ENCODE data around the gene C12orf75. TPM values are rescaled to one million over a fixed set of nuclear protein-coding genes. Genes with fewer than 3 reads are reported as not detected.
"Not testable (repeated sequence)": the region's sequence is repeated elsewhere in the genome, so short reads cannot be mapped to it uniquely, and the experiment has no call there.

The C12orf75 gene
- total and polyA plus RNA-seq, 2 donors (not counting 1 experiment from before 2014, with no cell fraction given) = 133 to 298 TPM

DNA sequence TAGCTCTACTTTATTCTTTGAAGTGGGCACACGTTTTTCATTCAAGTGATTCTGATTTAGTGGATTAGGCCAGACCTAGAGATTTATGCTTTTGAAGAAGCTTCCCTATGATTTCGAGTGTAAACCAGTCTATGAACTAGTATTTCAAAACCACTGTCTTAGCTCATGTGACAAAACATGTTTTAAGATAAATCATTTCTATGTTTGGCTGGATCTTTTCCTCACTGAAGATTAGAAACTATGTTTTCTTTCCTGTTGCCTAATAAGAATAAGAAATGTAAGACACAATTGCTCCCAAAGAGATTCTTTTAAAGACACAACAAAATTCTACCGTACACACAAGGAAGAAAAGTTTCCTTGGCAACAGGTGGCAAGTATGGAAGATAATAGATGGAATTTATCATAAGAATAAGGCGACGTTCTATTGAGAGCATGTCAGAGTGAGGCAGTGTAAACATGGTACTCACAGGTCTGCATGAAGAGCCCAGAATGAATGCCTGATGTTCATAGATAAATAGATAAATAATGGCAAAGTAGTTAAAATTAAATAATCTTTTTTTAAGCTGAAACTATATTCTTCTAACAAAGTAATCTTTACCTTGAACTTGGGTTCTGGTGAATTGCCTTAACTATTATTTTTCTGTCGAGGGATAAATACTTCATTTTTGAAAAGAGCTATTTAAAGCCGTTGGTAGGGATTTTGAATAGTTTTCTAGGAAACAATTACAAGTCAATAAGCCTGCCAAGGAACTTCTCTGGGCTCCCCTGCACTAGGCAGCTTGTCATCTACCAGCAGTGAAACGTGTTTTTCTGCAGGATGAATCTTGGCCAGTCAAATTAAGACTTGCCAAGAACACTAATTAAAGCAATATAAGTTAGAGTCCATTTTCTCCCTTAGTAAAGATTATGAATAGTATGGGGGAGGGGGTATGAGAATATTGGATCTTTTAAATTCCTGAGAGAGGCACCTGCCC is 34.1 kb upstream of the C12orf75 start:
- Histone ChIP-seq H4K20me1 (ENCODE audit: control insufficient read depth, extremely low read depth, insufficient read depth, low read length) (no peaks in the 10 kb centered on the region), H3K27me3 (ENCODE audit: control insufficient read depth, insufficient read depth, low read length) (no peaks in the 10 kb centered on the region), H3K79me2 (ENCODE audit: control insufficient read depth, insufficient read depth, low read length) (no peaks in the 10 kb centered on the region), H3K9ac (ENCODE audit: insufficient read depth, low read length) (no peak overlapping the region), H2AFZ (ENCODE audit: low read length) (no peak overlapping the region), H3K36me3 (ENCODE audit: control insufficient read depth, insufficient read depth, low read length) (no peaks in the 10 kb centered on the region), H3K9me3 (ENCODE audit: control insufficient read depth, insufficient read depth, low read depth, low read length) (no peaks in the 10 kb centered on the region), H3K4me2 (ENCODE audit: extremely low read depth, insufficient read depth, low read length) (no peak overlapping the region), H3K27ac (ENCODE audit: insufficient read depth, low read length) (no peak overlapping the region), H3K4me3 (replicated peaks in 1 of 4; ENCODE audit: control extremely low read depth in 1 of 4, insufficient read depth in 1 of 4, low read depth in 3 of 4, low read length in 4 of 4) (no peak overlapping the region), H3K4me1 (ENCODE audit: control insufficient read depth, extremely low read depth, insufficient read depth, low read length) (no peaks in the 10 kb centered on the region)
- peak in 1 of 2 donors; percentile 27 for DNase-seq (ENCODE audit: low read depth in 2 of 2)
- TF ChIP-seq, protein P1, sequence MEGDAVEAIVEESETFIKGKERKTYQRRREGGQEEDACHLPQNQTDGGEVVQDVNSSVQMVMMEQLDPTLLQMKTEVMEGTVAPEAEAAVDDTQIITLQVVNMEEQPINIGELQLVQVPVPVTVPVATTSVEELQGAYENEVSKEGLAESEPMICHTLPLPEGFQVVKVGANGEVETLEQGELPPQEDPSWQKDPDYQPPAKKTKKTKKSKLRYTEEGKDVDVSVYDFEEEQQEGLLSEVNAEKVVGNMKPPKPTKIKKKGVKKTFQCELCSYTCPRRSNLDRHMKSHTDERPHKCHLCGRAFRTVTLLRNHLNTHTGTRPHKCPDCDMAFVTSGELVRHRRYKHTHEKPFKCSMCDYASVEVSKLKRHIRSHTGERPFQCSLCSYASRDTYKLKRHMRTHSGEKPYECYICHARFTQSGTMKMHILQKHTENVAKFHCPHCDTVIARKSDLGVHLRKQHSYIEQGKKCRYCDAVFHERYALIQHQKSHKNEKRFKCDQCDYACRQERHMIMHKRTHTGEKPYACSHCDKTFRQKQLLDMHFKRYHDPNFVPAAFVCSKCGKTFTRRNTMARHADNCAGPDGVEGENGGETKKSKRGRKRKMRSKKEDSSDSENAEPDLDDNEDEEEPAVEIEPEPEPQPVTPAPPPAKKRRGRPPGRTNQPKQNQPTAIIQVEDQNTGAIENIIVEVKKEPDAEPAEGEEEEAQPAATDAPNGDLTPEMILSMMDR (conservative IDR thresholded peaks at IDR 0.05 in 1 of 2, IDR thresholded peaks at IDR 0.05 in 1 of 2; ENCODE audit: low read depth in 1 of 2, low read length in 2 of 2) = no peak
- no peak for TF ChIP-seq EZH2 (IDR thresholded peaks at IDR 0.05; ENCODE audit: low read length, missing control alignments)

DNA sequence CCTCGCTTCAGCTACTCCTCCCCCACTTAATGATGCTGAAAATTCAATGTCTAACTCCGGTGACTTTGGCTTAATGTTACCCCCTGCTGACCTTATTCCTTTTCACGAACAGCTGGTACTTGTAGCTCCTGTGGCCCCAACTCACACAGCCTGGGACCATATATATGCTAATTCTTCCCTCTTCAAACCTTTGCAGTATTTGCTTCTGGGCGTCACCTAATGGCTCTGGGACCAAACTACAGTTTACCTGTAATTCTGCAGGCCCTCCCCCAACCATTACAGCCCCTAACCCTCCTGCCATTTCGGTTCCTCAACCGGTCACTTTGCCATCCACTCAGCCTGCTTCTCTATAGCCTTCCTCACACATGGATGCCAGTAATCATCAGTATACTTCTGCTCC is 29.6 kb upstream of the C12orf75 start:
- no peak overlapping the region for H3K27ac ChIP-seq (ENCODE audit: insufficient read depth, low read length)
- H2AFZ ChIP-seq (ENCODE audit: low read length) = no peak overlapping the region
- H3K4me1 ChIP-seq (ENCODE audit: control insufficient read depth, extremely low read depth, insufficient read depth, low read length) = no peaks in the 10 kb centered on the region
- H3K4me2 ChIP-seq (ENCODE audit: extremely low read depth, insufficient read depth, low read length) = no peak overlapping the region
- no peaks in the 10 kb centered on the region for H3K79me2 ChIP-seq (ENCODE audit: control insufficient read depth, insufficient read depth, low read length)
- no peak overlapping the region for H3K4me3 ChIP-seq (replicated peaks in 1 of 4; ENCODE audit: control extremely low read depth in 1 of 4, insufficient read depth in 1 of 4, low read depth in 3 of 4, low read length in 4 of 4)
- no peaks in the 10 kb centered on the region for H3K9me3 ChIP-seq (ENCODE audit: control insufficient read depth, insufficient read depth, low read depth, low read length)
- TF ChIP-seq, protein P1 (conservative IDR thresholded peaks at IDR 0.05 in 1 of 2, IDR thresholded peaks at IDR 0.05 in 1 of 2; ENCODE audit: low read depth in 1 of 2, low read length in 2 of 2) = no peak
- no peak for TF ChIP-seq EZH2 (IDR thresholded peaks at IDR 0.05; ENCODE audit: low read length, missing control alignments)
- H3K27me3 ChIP-seq (ENCODE audit: control insufficient read depth, insufficient read depth, low read length) = no peaks in the 10 kb centered on the region
- no peaks in the 10 kb centered on the region for H3K36me3 ChIP-seq (ENCODE audit: control insufficient read depth, insufficient read depth, low read length)
- no peak overlapping the region for H3K9ac ChIP-seq (ENCODE audit: insufficient read depth, low read length)
- no peaks in the 10 kb centered on the region for H4K20me1 ChIP-seq (ENCODE audit: control insufficient read depth, extremely low read depth, insufficient read depth, low read length)
- no peak for DNase-seq (ENCODE audit: low read depth in 2 of 2)

DNA sequence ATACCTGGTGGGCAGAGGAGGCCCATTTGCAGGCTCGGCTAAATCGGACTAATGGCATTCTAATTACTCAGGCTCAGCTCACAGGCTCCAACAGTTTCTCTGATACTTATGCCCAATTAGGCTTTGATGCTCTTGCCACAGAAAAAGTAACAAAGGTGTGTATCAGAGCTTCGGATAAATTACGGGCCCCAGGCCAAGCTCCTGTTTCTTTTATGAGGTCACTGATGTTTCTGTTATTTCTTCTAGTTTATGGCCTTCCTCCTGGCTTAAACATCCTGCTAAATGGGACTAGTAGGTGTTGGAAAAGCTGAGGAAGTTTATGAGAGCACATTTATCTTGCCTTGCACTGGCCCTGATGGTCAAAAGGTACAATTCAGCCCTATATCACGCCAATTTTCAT is 28.8 kb upstream of the C12orf75 start:
- Histone ChIP-seq H3K36me3 (ENCODE audit: control insufficient read depth, insufficient read depth, low read length) (no peaks in the 10 kb centered on the region), H3K9ac (ENCODE audit: insufficient read depth, low read length) (no peak overlapping the region), H3K4me3 (replicated peaks in 1 of 4; ENCODE audit: control extremely low read depth in 1 of 4, insufficient read depth in 1 of 4, low read depth in 3 of 4, low read length in 4 of 4) (no peak overlapping the region), H3K4me1 (ENCODE audit: control insufficient read depth, extremely low read depth, insufficient read depth, low read length) (no peaks in the 10 kb centered on the region), H3K79me2 (ENCODE audit: control insufficient read depth, insufficient read depth, low read length) (no peaks in the 10 kb centered on the region), H3K4me2 (ENCODE audit: extremely low read depth, insufficient read depth, low read length) (no peak overlapping the region), H3K27ac (ENCODE audit: insufficient read depth, low read length) (no peak overlapping the region), H4K20me1 (ENCODE audit: control insufficient read depth, extremely low read depth, insufficient read depth, low read length) (no peaks in the 10 kb centered on the region), H3K9me3 (ENCODE audit: control insufficient read depth, insufficient read depth, low read depth, low read length) (no peaks in the 10 kb centered on the region), H2AFZ (ENCODE audit: low read length) (no peak overlapping the region), H3K27me3 (ENCODE audit: control insufficient read depth, insufficient read depth, low read length) (no peaks in the 10 kb centered on the region)
- no peak for TF ChIP-seq EZH2 (IDR thresholded peaks at IDR 0.05; ENCODE audit: low read length, missing control alignments)
- TF ChIP-seq, protein P1 (conservative IDR thresholded peaks at IDR 0.05 in 1 of 2, IDR thresholded peaks at IDR 0.05 in 1 of 2; ENCODE audit: low read depth in 1 of 2, low read length in 2 of 2) = no peak
- no peak for DNase-seq (ENCODE audit: low read depth in 2 of 2)

DNA sequence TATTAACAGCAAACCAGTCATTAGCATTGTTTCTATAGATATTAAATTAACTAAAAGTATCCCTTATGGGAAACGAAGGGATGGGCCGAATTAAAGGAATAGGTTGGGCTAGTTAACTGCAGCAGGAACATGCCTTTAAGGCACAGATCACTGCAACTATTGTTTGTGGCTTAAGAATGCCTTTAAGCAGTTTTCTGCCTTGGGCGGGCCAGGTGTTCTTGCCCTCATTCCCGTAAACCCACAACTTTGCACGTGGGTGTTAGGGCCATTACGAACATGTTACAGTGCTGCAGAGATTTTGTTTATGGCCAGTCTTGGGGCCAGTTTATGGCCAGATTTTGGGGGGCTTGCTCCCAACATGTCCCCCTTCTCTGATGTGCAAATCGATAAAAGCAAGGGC is 27.5 kb upstream of the C12orf75 start:
- H3K27me3 ChIP-seq (ENCODE audit: control insufficient read depth, insufficient read depth, low read length); DNase-seq (ENCODE audit: low read depth in 2 of 2); H3K36me3 ChIP-seq (ENCODE audit: control insufficient read depth, insufficient read depth, low read length); H3K27ac ChIP-seq (ENCODE audit: insufficient read depth, low read length); H3K9ac ChIP-seq (ENCODE audit: insufficient read depth, low read length); H3K79me2 ChIP-seq (ENCODE audit: control insufficient read depth, insufficient read depth, low read length); H3K4me1 ChIP-seq (ENCODE audit: control insufficient read depth, extremely low read depth, insufficient read depth, low read length); H3K9me3 ChIP-seq (ENCODE audit: control insufficient read depth, insufficient read depth, low read depth, low read length); H3K4me2 ChIP-seq (ENCODE audit: extremely low read depth, insufficient read depth, low read length); H4K20me1 ChIP-seq (ENCODE audit: control insufficient read depth, extremely low read depth, insufficient read depth, low read length); H2AFZ ChIP-seq (ENCODE audit: low read length); H3K4me3 ChIP-seq (replicated peaks in 1 of 4; ENCODE audit: control extremely low read depth in 1 of 4, insufficient read depth in 1 of 4, low read depth in 3 of 4, low read length in 4 of 4): not testable (repeated sequence)
